Measurements from ENCODE around the gene ZNF286A.
"Not testable (repeated sequence)": the region's sequence is repeated elsewhere in the genome, so short reads cannot be mapped to it uniquely, and the experiment has no call there.

Gene ZNF286A

DNA sequence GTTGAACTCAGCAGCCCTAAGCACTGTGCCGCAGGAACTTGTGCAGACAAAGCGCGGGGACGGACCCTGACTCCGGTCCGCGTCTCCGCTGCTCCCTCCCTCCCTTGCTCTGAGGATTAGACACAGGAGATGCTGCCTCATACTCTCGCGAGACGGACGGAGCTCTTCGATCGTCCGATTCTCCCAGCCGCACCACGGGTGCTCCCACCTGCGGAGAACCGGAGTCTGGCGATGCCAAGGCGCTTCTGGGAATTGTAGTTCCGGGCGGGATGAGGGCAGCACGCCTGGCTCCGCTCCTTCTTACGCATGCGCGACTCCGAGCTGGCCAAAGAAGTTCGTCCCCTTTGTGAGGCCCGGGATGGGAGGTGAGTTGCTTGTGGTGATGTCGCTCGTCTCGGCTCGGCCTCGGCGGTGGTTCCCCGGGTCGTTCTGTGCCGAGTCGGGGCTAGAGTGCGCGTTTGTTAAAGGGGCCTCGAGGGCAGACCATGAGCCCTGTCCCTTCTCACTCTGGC is at the start of gene ZNF286A:
Gene ZNF286A (plus strand): TSS at position 340 of the 512 bp plus-strand sequence. CDS start 578 bp downstream, outside the sequence.
- intact Hi-C loops (cut with DNase I) = not testable (repeated sequence)
- peak; percentile 95 to 100 (median 99) for DNase-seq

DNA sequence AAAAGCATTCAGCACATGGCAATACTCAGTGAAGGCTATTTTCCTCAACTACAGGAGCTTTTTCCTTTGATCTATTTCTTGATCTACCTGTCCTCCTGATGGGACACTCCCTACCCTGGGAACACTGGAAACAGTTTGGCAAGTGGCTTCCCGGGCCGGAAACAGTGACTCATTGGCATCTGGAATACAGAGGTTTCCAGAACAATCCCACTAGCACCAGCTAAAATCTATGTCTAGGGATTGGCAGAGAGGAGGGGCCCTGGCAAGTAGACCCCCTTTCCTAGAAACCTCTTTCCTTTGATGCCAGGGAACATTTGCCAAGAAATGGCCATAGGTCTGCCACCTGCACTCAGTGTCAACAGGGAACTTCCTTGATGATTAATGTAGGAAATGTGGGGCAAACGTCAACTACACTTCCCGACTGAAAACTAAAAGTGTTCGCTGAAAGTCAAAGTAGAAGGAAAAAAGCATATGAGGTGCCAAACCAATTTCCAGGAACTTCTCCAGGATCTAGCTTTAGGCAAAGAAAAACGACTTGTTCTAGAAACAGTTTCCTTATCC is 49.6 kb upstream of the ZNF286A start:
- DNase-seq = no peak
- intact Hi-C loops (cut with DNase I) = no loop called here

GRCh38 chr17:15650741-15651582 is 48.6 kb upstream of the ZNF286A start:
- intact Hi-C loops (cut with DNase I) = no loop called here
- peak in 3 of 42 donors; percentile 5 to 14 (median 7) for DNase-seq

- DNase-seq = peak; percentile 19 to 88 (median 62)
Observed at GRCh38 chr17:15651583-15652110, 47.9 kb upstream of the ZNF286A start.

GRCh38 chr17:15652960-15653359 is 46.6 kb upstream of the ZNF286A start:
- no peak for DNase-seq
- intact Hi-C loops (cut with DNase I) = no loop called here

More at GRCh38 chr17:15651583-15652110, 47.9 kb upstream of the ZNF286A start:
- intact Hi-C loops (cut with DNase I) = no loop called here

DNA sequence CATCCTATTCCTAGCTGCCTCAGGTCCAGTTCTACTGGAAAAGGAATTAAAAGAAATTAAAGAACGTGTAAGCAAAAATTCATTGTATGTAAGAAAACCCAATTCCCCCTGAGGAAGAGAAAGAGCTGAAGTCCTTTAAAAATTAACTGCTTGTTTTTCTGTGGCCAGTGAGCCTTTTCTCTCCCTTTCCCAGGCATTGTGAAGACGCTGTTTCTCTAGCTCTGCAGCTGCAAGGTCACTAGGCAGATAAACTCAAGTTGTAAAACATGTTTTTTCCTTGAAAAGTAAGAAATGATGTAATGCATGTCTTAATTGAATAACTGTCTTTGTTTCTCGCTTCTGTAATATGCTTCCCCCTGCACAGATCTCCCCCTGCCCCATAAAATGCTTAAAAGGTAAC is 45.2 kb upstream of the ZNF286A start:
- intact Hi-C loops (cut with DNase I); DNase-seq: not testable (repeated sequence)

- no peak for DNase-seq
- intact Hi-C loops (cut with DNase I) = no loop called here
Observed at GRCh38 chr17:15654886-15655561, 44.5 kb upstream of the ZNF286A start.

DNA sequence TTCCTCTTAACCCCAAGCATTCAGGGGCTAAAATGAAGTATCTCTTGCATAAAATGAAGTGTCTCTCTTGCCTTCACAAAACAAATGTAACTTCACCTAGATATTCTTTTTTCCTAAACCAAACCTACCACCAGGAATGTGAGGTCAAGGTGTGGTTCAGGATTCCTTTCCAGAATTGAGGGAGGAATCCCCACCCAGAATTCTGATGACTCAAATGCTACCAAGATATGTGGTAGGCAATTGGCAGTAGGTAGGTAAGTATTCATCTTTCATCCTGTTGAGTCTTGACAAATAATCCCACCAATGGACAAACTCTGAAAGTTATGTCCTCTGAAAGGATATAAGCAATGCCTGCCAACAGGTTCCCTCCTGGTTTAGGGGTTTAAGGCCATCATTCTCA is 41.7 kb upstream of the ZNF286A start:
- DNase-seq = no peak
- intact Hi-C loops (cut with DNase I) = no loop called here

- no peak for DNase-seq
- intact Hi-C loops (cut with DNase I) = no loop called here
Observed at GRCh38 chr17:15658296-15658695, 41.3 kb upstream of the ZNF286A start.

DNA sequence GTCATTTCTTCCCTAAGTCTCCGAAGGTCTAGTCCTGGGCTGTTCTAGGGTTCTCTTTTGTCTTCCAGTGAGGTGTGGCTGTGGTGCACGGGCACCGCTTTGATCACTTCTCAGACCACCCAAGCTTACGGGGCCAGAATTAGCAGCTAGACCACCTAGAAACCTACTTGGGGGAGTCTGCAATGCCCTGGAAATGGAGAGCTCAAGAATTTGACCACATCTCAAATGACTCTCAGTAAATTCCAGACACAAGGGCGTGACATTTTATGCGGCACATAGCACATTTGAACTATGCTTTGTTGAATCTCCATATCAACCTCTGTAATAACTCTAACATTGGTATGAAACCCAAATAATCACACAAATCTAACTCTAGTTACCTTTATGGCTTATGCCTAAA is 40.3 kb upstream of the ZNF286A start:
- intact Hi-C loops (cut with DNase I) = no loop called here
- no peak for DNase-seq

DNA sequence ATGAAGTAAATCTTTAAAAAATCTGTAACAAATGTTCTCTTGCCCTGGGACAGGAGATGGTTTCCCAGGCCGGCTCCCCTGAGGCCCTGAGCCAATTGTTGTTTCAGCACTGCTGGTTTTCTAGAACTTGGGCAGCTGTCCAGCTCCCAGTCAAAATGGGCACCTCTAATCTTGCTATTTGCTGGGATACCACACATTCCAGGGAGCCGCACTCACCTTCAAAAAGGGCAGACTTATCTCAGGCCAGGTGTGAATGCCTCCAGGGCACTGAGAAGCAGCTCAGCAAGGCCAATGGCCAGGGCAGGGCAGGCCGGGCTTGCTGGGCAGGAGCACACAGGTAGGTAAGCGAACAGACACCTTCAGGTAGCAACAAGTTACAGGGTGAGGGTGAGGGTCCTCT is 39.9 kb upstream of the ZNF286A start:
- intact Hi-C loops (cut with DNase I) = no loop called here
- no peak for DNase-seq

DNA sequence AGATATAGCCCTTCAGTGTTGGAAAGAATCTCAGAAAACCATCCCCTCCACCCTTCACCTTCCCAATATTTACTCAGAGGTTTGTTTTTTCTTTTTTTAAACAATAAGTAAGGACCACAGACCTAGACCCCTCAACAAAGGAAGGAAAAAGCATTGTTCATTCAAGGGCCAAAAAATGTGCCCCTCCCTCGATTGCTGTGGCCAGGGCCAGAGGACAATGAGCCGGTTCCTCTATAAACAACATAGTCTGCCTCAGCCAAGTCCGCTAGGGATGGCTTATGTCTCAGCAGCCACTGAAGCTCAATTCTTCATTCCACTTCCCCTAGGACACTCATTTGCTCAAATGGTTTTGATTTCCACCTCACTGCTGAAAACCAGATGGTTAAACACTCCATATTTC is 39.5 kb upstream of the ZNF286A start:
- intact Hi-C loops (cut with DNase I) = no loop called here
- DNase-seq = no peak

GRCh38 chr17:15662681-15663080 is 36.9 kb upstream of the ZNF286A start:
- intact Hi-C loops (cut with DNase I) = no loop called here
- no peak for DNase-seq

DNA sequence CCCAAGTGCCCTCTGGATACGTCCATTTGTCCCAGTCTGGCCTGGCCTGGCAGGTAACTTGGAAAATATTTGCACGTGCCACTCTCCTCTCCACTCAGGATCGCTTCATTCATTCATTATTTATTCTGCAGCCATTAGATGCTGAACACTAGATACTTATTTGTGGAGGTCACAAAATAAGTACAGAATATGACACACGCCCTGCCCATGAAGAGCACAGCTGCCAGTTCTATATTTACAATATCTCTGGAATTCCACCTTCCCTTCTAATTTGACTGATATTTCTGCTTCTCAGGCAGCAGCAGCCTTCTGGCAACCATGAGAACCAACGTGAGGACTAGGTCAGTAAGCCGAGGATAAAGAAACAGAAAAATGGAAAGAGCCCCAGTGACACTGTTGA is 36.4 kb upstream of the ZNF286A start:
- intact Hi-C loops (cut with DNase I) = no loop called here
- DNase-seq = no peak

GRCh38 chr17:15663691-15664090 is 35.9 kb upstream of the ZNF286A start:
- no peak for DNase-seq
- intact Hi-C loops (cut with DNase I) = no loop called here

GRCh38 chr17:15669526-15669925 is 30.0 kb upstream of the ZNF286A start:
- DNase-seq; intact Hi-C loops (cut with DNase I): not testable (repeated sequence)

DNA sequence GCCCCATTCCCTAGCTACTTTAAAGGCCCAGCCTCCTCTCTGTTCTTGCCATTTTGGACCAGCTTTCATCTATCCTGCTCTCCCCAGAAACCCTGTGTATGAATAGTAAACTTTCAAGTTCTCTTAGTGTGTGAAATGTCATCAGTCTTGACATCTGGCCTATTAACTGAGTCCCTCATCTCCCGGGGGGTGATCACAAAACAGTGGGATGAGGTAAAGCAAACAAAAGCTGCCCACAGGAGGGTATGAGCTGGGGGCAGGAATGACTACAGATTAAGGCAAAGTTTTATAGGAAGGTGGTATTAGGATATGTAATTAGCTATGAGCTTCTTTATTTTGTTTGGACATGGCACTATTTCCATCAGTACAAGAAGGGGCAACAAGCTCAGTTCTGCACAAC is 24.9 kb upstream of the ZNF286A start:
- DNase-seq; intact Hi-C loops (cut with DNase I): not testable (repeated sequence)

DNA sequence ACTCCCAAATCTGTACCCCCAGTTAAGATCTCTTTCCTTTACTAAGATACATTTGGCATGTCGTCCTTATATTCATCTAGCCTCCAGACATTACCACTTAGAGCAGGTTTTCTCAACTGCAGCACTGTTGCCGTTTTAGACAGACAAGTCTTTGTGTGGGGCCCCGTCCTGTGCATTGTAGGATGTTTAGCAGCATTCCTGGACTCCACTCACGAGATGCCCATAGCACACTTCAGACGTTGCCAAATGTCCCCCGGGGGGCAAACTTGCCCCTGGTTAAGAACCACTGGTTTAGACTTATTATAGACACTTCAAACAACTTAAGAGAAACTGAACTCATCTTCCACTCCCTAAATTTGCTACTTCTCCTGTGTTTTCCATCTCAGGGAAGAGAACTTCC is 23.6 kb upstream of the ZNF286A start:
- intact Hi-C loops (cut with DNase I); DNase-seq: not testable (repeated sequence)

DNA sequence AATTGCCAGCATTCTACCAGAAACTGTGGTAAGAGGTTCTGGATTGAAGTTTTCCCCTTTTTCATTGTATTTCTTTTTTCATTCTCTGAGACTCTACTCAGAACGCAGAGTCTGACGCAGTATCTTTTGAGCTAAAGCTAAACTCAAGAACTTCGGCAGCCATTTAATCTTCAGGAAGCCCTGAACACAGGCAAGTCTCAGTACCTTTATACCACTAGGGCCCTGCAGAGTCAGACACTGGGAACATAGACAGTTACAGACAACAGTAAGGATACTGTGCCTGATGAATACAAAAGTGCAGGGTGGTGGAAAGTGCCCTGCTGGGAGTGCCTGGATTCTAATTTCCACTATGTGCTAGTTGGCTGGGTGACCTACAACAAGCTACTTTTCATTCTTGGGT is 16.4 kb upstream of the ZNF286A start:
- DNase-seq; intact Hi-C loops (cut with DNase I): not testable (repeated sequence)
